Activated CD4-positive, alpha-beta T cell treated with anti-CD3 and anti-CD28 coated beads, Interleukin-2, amount 10 ng/mL, durations not matched to agents 7 days and 5 days (primary cell): Measurements from ENCODE around the gene DEK. TPM values are rescaled to one million over a fixed set of nuclear protein-coding genes. Genes with fewer than 3 reads are reported as not detected.

Experiments used
- CTCF ChIA-PET: fragments of 350-600 bp; sonication (Branson Sonifier 250); formaldehyde crosslinking; loops from one replicate; lab custom pipeline; 2021; ENCODE audit warnings: antibody characterized with exemption; lab: Charles Lee
- POLR2A ChIA-PET: fragments of 350-600 bp; sonication (Branson Sonifier 250); formaldehyde crosslinking; loops from one replicate; lab custom pipeline; 2021; ENCODE audit warnings: antibody characterized with exemption; lab: Charles Lee
- DNase-seq: peaks from one replicate; pipeline ENCODE4 v3.0.0-alpha.2; 2020
- H3K27ac Mint-ChIP-seq: one replicate; pipeline ENCODE4 v1.8.0; 2021; ENCODE audit warnings: mild to moderate bottlenecking, moderate library complexity, mixed read lengths
- H3K27me3 Mint-ChIP-seq: one replicate; pipeline ENCODE4 v1.8.0; 2021; ENCODE audit warnings: mixed read lengths
- H3K36me3 Mint-ChIP-seq: one replicate; pipeline ENCODE4 v1.8.0; 2021; ENCODE audit warnings: low read depth, mixed read lengths
- H3K4me1 Mint-ChIP-seq: one replicate; pipeline ENCODE4 v1.8.0; 2021; ENCODE audit warnings: mixed read lengths
- H3K4me3 Mint-ChIP-seq: one replicate; pipeline ENCODE4 v1.8.0; 2021; ENCODE audit warnings: mild to moderate bottlenecking, moderate library complexity, mixed read lengths
- H3K9me3 Mint-ChIP-seq: one replicate; pipeline ENCODE4 v1.8.0; 2021; ENCODE audit warnings: mixed read lengths
- total RNA-seq, 2 experiments: library from RNA; stranded (reverse); gene quantifications; one replicate each; pipeline ENCODE4 v1.2.3, GENCODE V29; 2021

DEK gene
- total RNA-seq, 2 experiments from 2014 or later: 246 to 282 TPM

DNA sequence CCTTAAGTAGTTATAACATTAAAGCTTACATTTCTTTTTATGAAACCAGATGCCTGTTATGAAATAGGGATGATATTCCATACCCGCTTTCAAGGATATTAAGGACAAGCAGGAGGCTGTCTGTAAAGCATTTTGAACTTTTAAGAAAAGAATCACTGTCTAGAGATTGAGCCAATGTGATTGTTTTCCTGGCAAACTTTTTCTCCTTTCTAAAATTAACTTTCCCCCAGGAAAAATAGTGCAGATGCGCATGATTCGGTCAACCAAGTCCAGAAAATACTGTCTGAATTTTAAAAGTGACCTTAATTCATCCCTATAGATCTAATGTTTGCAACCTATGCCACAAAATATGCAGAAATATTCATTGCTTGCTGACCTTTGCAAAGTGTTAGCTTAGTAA is 15.1 kb upstream of the DEK start:
- no peak overlapping the region for H3K27ac Mint-ChIP-seq
- H3K9me3 Mint-ChIP-seq: no peaks in the 10 kb centered on the region
- peaks cover 59% of the 10 kb centered on the region for H3K27me3 Mint-ChIP-seq
- no peak overlapping the region for H3K4me3 Mint-ChIP-seq
- H3K36me3 Mint-ChIP-seq: no peaks in the 10 kb centered on the region
- ChIA-PET CTCF (no interaction called here), POLR2A (no interaction called here)
- DNase-seq: no peak
- peaks cover 8% of the 10 kb centered on the region for H3K4me1 Mint-ChIP-seq

DNA sequence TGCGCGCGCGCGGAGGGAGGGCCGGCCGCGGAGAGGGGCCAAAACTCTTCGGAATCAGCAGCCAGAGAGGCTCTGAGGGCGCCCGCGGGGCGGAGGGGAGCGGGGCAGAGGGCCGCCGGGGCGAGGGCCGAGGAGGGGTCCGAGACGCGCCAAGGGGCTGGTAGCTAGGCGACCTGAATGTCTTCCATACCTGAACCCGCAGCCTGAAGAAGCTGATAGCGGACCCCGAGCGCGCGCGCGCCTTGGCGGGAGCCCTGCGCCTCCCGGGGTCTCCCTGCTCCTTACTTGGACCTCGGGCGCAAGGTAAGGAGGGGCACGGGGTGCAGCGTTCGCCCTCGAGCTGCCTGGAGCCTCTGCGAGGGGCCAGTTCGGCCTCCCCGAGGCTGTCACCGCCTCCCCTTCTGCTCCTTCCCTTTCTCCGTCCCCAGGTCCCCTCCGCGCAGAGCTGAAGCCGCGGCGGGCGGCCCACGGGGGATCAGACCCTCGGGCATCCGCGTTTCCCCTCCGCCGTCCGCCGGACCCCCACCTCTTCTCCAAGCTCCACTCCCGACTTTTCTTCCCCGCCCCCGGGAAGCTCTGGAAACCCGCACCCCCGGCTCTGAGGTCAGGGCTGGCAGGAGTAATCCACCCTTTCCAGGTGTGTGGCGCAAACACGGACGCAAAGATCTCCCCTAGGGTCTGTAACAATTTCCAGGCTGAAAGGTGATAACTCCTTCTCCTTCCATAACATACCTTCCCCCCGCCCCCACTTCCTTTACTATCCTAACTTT is 13.1 kb upstream of the DEK start:
- DNase-seq: no peak
- CTCF ChIA-PET: interaction anchor here (0.6 kb wide), 1 partner anchor 42 kb away, joined by 3 read pairs; no protein-coding TSS in a partner anchor
- Mint-ChIP-seq H3K4me1 (peaks cover 8% of the 10 kb centered on the region), H3K27me3 (peaks cover 62% of the 10 kb centered on the region), H3K9me3 (no peaks in the 10 kb centered on the region), H3K36me3 (no peaks in the 10 kb centered on the region), H3K4me3 (peak overlapping the region; percentile 43), H3K27ac (no peak overlapping the region)
- POLR2A ChIA-PET: no interaction called here

DNA sequence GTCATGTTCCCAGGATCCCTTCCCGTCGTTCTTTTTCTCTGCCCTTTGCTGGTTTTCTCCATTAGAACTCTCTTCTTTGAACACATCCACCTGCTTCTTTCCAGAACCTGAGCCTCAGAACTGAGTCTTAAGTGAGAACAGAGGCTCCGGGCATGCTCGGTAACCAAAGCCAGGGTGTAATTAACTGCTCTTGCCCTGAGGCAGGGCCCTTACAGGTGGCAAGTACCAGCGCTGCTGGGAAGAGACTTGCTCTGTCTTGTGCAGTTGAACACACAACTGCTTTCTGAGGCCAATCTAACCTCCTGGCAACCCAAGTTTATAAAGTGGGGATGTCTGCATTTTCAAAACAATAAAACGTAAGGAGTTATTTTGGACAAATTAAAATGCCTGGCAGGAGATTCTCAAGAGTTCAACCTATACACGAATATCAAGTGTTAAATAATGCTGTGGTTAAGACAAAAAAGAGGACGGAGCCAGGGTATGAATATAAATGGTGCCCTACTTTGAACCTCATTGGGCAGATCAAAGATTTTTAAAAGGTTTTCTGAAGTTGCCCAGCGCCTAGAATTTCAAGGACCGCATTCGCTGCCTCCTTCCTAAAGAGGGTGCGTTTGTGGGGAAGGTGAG is 12.4 kb upstream of the DEK start:
- ChIA-PET CTCF (no interaction called here), POLR2A (no interaction called here)
- Mint-ChIP-seq H3K4me1 (peaks cover 8% of the 10 kb centered on the region), H3K9me3 (no peaks in the 10 kb centered on the region), H3K27me3 (peaks cover 59% of the 10 kb centered on the region), H3K36me3 (no peaks in the 10 kb centered on the region), H3K27ac (no peak overlapping the region), H3K4me3 (peak overlapping the region; percentile 43)
- DNase-seq: no peak

DNA sequence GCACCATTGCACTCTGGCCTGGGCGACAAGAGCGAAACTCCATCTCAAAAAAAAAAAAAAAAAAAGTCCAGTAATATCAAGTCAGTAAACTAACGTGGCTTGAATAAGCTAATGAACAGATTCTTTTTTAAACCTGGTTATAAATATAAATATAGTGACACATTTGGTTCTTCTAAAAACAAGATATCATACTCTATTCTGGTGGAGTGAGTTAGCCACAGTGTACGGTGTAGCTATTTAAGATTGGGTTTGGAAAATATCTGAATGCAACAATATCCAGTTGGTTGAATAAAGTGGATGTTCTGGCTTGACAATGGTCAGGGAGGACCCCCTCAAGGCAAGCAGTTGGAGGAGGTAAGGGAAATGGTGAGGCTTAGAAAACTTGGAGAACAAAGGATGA is 5.9 kb upstream of the DEK start:
- peaks cover 6% of the 10 kb centered on the region for H3K4me1 Mint-ChIP-seq
- no peak overlapping the region for H3K27ac Mint-ChIP-seq
- H3K9me3 Mint-ChIP-seq: no peaks in the 10 kb centered on the region
- peaks cover 12% of the 10 kb centered on the region for H3K27me3 Mint-ChIP-seq
- ChIA-PET POLR2A (no interaction called here), CTCF (no interaction called here)
- DNase-seq: no peak
- peaks cover 6% of the 10 kb centered on the region for H3K36me3 Mint-ChIP-seq
- H3K4me3 Mint-ChIP-seq: no peak overlapping the region

DNA sequence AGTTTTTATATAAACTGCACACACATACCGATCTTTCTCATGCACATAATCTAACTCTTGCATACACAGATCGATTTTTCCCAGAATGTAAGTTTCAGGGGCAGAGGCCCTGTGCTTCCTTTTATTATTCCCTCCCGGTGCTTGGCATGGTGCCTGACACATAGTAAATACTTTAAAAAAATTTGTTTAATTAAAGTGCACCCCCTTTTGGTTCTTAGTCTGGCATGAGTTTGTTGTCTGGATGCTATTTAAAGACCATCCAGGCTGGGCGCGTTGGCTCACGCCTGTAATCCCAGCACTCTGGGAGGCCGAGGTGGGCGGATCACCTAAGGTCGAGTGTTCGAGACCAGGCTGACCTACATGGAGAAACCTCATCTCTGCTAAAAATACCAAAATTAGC is 5.4 kb upstream of the DEK start:
- H3K9me3 Mint-ChIP-seq: no peaks in the 10 kb centered on the region
- no peak overlapping the region for H3K4me3 Mint-ChIP-seq
- peaks cover 11% of the 10 kb centered on the region for H3K36me3 Mint-ChIP-seq
- ChIA-PET POLR2A (no interaction called here), CTCF (no interaction called here)
- peaks cover 7% of the 10 kb centered on the region for H3K27me3 Mint-ChIP-seq
- DNase-seq: no peak
- H3K27ac Mint-ChIP-seq: no peak overlapping the region
- peaks cover 11% of the 10 kb centered on the region for H3K4me1 Mint-ChIP-seq

DNA sequence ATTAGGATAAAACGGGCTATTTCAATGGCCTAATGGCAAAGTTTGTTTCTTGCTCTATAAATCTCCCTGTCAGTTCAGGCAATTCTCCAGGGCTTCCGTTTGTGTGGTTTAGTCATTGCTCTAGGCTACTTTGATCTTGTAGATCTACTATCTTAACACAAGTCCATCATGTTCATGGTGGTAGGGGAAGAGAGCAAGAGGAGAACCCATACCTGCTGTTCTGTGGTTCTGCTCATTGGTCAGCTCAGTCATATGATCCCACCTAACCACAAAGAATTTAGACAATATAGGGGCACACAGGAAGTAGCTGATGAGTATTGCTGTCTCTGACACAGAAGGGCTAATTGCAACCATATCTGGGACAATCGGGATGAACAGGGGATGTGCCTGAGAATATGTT is 4.9 kb upstream of the DEK start:
- no peak overlapping the region for H3K4me3 Mint-ChIP-seq
- ChIA-PET POLR2A (no interaction called here), CTCF (no interaction called here)
- H3K4me1 Mint-ChIP-seq: peaks cover 11% of the 10 kb centered on the region
- no peak overlapping the region for H3K27ac Mint-ChIP-seq
- H3K9me3 Mint-ChIP-seq: no peaks in the 10 kb centered on the region
- H3K36me3 Mint-ChIP-seq: peaks cover 11% of the 10 kb centered on the region
- no peak for DNase-seq
- H3K27me3 Mint-ChIP-seq: peaks cover 6% of the 10 kb centered on the region

DNA sequence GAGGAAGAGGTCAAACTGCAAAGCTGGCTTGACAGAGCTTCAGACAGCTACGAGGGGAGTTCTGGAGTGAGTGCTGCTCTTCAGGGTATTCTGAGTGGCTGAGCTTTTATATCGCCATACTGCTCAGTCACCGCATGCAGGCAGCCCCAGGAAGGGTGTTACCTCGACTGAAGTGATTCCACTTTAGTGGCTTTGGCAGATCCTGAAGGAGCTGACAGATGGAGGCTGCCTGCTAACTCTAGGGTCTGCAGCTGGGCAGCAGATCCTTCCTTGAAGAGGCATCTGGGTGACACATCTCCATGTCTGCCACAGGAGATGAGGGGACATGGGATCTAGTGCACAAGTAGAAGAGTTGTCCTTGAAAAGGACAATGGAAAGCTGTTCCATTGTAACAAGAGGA is 3.7 kb upstream of the DEK start:
- POLR2A ChIA-PET: no interaction called here

DNA sequence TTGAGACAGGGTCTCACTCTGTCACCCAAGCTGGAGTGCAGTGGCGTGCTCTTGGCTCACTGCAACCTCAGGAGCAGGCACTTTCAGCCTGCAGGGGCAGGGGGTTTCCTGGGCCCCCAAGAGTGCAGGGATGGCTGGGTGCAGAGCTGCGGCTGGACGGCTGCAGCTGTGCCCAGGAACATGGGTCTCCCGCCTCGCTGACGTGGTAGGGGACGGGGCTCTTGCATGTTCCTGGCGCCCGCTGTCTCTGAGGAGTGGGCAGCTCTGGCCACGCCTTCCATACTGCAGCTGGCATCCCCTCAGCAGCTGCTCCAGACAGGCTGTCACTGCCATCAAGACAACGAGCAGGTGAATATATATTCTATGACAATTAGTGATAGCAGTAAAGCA is 2.2 kb upstream of the DEK start:
- ChIA-PET POLR2A (no interaction called here), CTCF (interaction anchor here (0.6 kb wide), 1 partner anchor 24 kb away, joined by 3 read pairs; no protein-coding TSS in a partner anchor)
- Mint-ChIP-seq H3K4me3 (no peak overlapping the region), H3K9me3 (no peaks in the 10 kb centered on the region), H3K4me1 (peaks cover 26% of the 10 kb centered on the region), H3K27me3 (no peaks in the 10 kb centered on the region), H3K36me3 (peaks cover 32% of the 10 kb centered on the region), H3K27ac (no peak overlapping the region)
- no peak for DNase-seq

More for the DNA sequence above, 3.7 kb upstream of the DEK start:
- Mint-ChIP-seq H3K27me3 (peaks cover 2% of the 10 kb centered on the region), H3K9me3 (no peaks in the 10 kb centered on the region), H3K36me3 (peaks cover 19% of the 10 kb centered on the region), H3K4me1 (peaks cover 11% of the 10 kb centered on the region), H3K4me3 (no peak overlapping the region), H3K27ac (no peak overlapping the region)
- CTCF ChIA-PET: interaction anchor here (1.0 kb wide), 1 partner anchor 39 kb away, joined by 5 read pairs; no protein-coding TSS in a partner anchor
- no peak for DNase-seq

DNA sequence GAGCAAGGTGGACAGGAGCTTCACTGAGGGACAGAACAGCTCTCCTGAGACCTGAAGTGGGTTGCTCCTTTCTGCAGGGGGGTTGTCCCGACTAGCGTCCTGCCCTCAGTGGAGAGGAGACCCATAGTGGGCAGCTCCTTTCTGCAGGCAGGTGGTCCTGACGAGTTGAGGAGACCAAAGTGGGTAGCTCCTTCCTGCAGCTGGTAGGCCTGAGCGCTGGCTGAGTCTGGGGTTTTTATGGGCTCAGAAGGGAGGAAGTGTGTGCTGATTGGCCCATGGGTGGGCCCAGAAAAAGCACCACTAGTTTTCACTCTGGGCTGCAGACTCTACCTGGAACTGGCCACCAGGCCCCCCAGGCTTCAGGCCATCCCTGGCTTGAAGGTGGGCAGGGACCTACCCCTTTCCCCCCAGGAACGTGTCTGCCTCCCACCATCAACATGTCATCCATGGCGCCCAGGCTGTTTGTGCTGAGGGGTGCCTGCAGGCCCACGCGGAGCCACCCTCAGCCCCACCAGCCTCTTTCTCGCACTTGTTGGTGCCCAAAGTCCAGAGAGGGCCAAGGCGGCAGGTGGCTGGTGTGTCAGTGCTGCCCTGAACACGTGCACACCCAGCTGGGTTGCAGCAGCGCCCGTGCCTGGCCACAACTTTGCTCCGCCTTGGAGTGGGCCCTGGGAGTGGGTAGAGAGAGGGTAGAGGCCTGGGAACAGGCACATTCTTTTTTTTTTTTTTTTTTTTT is 1.6 kb upstream of the DEK start:
- no peak for DNase-seq
- H3K27ac Mint-ChIP-seq: peak overlapping the region; percentile 95
- ChIA-PET CTCF (interaction anchor here (0.6 to 1.0 kb wide), 2 partner anchors 9 to 24 kb away, joined by 3 to 4 read pairs; no protein-coding TSS in a partner anchor), POLR2A (no interaction called here)
- peaks cover 37% of the 10 kb centered on the region for H3K36me3 Mint-ChIP-seq
- no peaks in the 10 kb centered on the region for H3K27me3 Mint-ChIP-seq
- H3K4me3 Mint-ChIP-seq: peak overlapping the region; percentile 89
- no peaks in the 10 kb centered on the region for H3K9me3 Mint-ChIP-seq
- H3K4me1 Mint-ChIP-seq: peaks cover 31% of the 10 kb centered on the region

DNA sequence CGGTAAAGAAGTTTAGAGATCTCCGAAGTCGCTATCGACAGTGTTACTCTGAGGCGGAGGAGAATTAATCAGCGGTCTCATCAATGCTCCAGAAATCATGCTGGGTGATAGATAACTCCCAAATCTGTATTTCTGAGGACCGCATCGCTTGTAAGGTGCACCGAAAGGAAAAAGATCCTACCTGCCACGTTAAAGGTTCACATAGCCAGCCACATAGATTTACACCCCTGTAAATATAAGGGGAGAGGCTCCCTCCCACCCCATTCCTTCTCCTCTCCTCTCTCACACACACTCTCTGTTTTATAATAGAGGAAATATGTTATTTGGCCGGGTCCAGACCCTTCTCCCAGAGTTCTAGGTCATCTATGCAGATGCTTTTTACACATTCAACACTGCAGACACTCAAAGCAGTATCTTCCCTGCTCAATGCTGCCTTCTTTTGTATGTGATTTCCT is 620 bp upstream of the DEK start:
- POLR2A ChIA-PET: no interaction called here
- Mint-ChIP-seq H3K36me3 (peaks cover 47% of the 10 kb centered on the region), H3K27ac (peak overlapping the region; percentile 95), H3K9me3 (no peaks in the 10 kb centered on the region), H3K4me1 (peaks cover 41% of the 10 kb centered on the region), H3K27me3 (no peaks in the 10 kb centered on the region), H3K4me3 (peak overlapping the region; percentile 89)
- CTCF ChIA-PET: interaction anchor here (1.0 kb wide), 1 partner anchor 10 kb away, joined by 4 read pairs; no protein-coding TSS in a partner anchor
- no peak for DNase-seq

DNA sequence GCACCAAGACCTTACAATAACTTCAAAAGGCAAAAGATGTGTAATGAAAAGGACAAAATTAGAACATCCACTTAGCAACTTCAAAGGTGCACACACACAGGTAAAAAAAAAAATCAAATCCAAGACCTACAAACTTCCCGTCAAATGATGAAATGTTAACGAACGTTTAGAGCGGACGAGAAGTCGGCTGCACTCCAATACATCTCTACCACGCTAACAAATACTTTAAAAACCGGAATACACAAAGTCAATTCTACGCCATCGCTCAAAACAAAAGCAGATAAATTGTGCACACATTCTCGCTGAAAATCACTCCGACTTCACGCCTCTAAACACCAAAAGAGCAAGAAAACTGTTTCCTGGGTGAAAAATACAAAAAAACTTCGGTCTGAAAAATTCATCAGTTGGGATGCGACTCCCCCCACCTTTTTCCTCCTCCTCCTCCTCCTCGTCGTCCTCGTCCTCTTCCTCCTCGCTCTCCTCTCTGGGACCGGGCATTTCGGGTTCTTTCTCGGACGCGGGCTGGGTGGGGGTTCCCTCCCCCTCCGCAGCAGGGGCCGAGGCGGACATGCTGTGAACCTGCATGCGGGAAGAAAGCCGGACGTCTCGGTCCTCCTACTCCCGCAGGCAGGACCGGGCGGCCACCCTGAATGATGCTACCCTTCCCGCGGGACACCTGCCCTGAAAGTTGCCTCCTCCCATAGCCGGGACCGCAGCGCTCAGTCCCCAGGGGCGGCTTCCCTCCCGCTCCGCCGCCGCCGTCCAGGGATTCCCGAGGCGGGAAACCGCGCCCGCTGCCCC is 712 bp downstream of the DEK start:
- ChIA-PET POLR2A (interaction anchor here (0.5 kb wide), 1 partner anchor 159 kb away, joined by 3 read pairs; no protein-coding TSS in a partner anchor), CTCF (no interaction called here)
- peaks cover 51% of the 10 kb centered on the region for H3K4me1 Mint-ChIP-seq
- no peaks in the 10 kb centered on the region for H3K27me3 Mint-ChIP-seq
- H3K27ac Mint-ChIP-seq: peak overlapping the region; percentile 95
- peak; percentile 19 for DNase-seq
- H3K9me3 Mint-ChIP-seq: no peaks in the 10 kb centered on the region
- peaks cover 57% of the 10 kb centered on the region for H3K36me3 Mint-ChIP-seq
- peak overlapping the region; percentile 89 for H3K4me3 Mint-ChIP-seq

DNA sequence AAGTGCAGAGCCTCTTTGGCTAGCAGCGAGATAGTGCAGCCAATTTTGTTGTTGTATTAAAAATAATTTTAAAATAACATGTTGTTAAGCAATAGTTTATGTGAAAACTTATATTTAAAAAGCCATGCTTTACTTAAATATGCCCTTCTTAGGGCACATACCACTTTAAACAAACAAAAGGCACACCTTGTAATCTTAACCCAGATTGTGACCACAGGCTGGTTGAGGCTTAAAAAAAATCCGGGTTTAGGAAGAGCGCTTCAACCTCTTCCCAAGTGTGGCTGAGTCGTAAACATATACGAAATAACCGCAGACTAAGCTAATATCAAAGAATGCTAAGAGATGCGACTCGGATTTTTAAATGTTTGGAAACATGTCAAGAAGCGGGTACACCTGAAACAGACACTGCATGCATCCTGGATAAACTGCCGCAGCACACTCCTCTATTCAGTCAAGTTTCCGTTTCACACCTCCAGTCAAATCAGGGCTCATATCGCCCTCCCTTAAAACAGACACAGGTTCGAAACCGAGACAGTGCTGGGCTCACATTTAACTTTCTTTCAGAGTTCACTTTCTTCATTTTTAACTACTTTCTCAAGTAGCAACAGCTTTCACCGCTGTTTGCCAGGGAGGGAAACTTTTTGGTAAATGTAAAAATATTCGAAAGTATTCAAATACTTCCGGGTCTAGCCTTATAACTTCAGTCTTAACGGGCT is 1.5 kb downstream of the DEK start:
- peak; percentile 65 for DNase-seq
- H3K36me3 Mint-ChIP-seq: peaks cover 61% of the 10 kb centered on the region
- H3K4me1 Mint-ChIP-seq: peaks cover 53% of the 10 kb centered on the region
- POLR2A ChIA-PET: no interaction called here
- peak overlapping the region; percentile 89 for H3K4me3 Mint-ChIP-seq
- H3K27me3 Mint-ChIP-seq: no peaks in the 10 kb centered on the region
- H3K27ac Mint-ChIP-seq: peak overlapping the region; percentile 95
- CTCF ChIA-PET: no interaction called here
- no peaks in the 10 kb centered on the region for H3K9me3 Mint-ChIP-seq
